ENCODE results near the gene OPCML. TPM values are rescaled to one million over a fixed set of nuclear protein-coding genes. Genes with fewer than 3 reads are reported as not detected.

Gene OPCML
- total RNA-seq, 1 experiment from 2014 or later = not detected

DNA sequence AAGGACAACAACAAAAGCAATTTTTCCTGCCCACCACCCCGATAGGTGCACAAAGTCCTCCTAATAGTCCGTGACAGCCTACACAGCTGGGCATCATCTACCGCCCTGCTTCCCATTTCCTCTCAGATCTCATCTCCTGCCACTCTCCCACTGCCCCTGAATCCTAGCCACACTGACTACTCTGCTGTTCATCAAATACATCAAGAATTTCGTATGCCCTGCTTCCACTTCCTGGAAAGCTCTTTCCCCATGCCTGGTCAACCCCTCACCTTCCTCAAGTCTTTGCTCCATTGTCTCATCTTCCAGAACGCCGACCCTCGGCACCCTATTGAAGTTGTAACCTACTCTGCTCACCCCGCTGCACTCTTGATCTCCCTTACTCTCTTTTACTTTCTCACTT, 320.1 kb downstream of the OPCML start:
- Histone ChIP-seq H3K9me3 (ENCODE audit: insufficient read depth, low read depth) (no peaks in the 10 kb centered on the region), H3K4me3 (no peak overlapping the region), H3K36me3 (ENCODE audit: low read depth) (no peaks in the 10 kb centered on the region), H3K27ac (no peak overlapping the region), H3K27me3 (ENCODE audit: insufficient read depth, low read depth) (peaks cover 53% of the 10 kb centered on the region), H3K79me2 (ENCODE audit: low read depth) (no peaks in the 10 kb centered on the region), H3K4me1 (replicated peaks; ENCODE audit: insufficient read depth) (no peaks in the 10 kb centered on the region), H3K4me2 (no peak overlapping the region), H2AFZ (no peak overlapping the region), H4K20me1 (ENCODE audit: insufficient read depth) (no peaks in the 10 kb centered on the region), H3F3A (ENCODE audit: insufficient read depth, low read depth) (no peaks in the 10 kb centered on the region), H3K9me2 (ENCODE audit: insufficient read depth) (no peaks in the 10 kb centered on the region)
- ChIA-PET POLR2A (ENCODE audit: unreplicated experiment) (no interaction called here), CTCF (no interaction called here)
- no peak for TF ChIP-seq EZH2 (IDR thresholded peaks at IDR 0.05; ENCODE audit: low read depth)
- TF ChIP-seq, protein P1, sequence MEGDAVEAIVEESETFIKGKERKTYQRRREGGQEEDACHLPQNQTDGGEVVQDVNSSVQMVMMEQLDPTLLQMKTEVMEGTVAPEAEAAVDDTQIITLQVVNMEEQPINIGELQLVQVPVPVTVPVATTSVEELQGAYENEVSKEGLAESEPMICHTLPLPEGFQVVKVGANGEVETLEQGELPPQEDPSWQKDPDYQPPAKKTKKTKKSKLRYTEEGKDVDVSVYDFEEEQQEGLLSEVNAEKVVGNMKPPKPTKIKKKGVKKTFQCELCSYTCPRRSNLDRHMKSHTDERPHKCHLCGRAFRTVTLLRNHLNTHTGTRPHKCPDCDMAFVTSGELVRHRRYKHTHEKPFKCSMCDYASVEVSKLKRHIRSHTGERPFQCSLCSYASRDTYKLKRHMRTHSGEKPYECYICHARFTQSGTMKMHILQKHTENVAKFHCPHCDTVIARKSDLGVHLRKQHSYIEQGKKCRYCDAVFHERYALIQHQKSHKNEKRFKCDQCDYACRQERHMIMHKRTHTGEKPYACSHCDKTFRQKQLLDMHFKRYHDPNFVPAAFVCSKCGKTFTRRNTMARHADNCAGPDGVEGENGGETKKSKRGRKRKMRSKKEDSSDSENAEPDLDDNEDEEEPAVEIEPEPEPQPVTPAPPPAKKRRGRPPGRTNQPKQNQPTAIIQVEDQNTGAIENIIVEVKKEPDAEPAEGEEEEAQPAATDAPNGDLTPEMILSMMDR (conservative IDR thresholded peaks at IDR 0.05) = no peak
- intact Hi-C loops (cut with micrococcal nuclease; ENCODE audit: unreplicated experiment) = no loop called here
- no peak for DNase-seq
- BruUV-seq (replicated peaks) = no TSS peak

DNA sequence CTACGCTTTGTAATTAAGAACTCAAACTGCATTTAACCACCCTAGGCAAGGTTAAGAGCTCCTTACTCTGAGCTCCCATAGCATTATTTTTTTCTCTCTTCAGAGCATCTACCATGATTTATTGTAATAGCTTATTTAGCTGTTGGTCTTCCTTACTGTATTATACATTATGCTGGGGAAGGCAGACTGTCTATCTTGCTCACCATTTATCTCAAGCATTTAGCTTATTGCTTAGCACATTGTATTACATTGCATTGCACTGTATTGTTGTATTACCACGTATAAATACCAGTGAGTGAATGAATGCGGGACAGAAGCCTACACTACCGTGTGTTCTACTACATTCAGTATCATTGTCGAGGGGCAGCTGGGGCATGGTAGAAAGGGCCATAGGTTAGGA, 324.3 kb downstream of the OPCML start:
- ChIA-PET POLR2A (ENCODE audit: unreplicated experiment) (no interaction called here), CTCF (no interaction called here)
- Histone ChIP-seq H4K20me1 (ENCODE audit: insufficient read depth) (no peaks in the 10 kb centered on the region), H3K9me3 (ENCODE audit: insufficient read depth, low read depth) (no peaks in the 10 kb centered on the region), H3K4me3 (no peak overlapping the region), H3K4me2 (no peak overlapping the region), H3K79me2 (ENCODE audit: low read depth) (no peaks in the 10 kb centered on the region), H3K27me3 (ENCODE audit: insufficient read depth, low read depth) (peaks cover 42% of the 10 kb centered on the region), H2AFZ (no peak overlapping the region), H3K36me3 (ENCODE audit: low read depth) (no peaks in the 10 kb centered on the region), H3F3A (ENCODE audit: insufficient read depth, low read depth) (no peaks in the 10 kb centered on the region), H3K9me2 (ENCODE audit: insufficient read depth) (no peaks in the 10 kb centered on the region), H3K4me1 (replicated peaks; ENCODE audit: insufficient read depth) (no peaks in the 10 kb centered on the region), H3K27ac (no peak overlapping the region)
- no peak for DNase-seq
- no peak for TF ChIP-seq EZH2 (IDR thresholded peaks at IDR 0.05; ENCODE audit: low read depth)
- TF ChIP-seq, protein P1 (conservative IDR thresholded peaks at IDR 0.05) = no peak
- intact Hi-C loops (cut with micrococcal nuclease; ENCODE audit: unreplicated experiment) = no loop called here
- BruUV-seq (replicated peaks) = no TSS peak

DNA sequence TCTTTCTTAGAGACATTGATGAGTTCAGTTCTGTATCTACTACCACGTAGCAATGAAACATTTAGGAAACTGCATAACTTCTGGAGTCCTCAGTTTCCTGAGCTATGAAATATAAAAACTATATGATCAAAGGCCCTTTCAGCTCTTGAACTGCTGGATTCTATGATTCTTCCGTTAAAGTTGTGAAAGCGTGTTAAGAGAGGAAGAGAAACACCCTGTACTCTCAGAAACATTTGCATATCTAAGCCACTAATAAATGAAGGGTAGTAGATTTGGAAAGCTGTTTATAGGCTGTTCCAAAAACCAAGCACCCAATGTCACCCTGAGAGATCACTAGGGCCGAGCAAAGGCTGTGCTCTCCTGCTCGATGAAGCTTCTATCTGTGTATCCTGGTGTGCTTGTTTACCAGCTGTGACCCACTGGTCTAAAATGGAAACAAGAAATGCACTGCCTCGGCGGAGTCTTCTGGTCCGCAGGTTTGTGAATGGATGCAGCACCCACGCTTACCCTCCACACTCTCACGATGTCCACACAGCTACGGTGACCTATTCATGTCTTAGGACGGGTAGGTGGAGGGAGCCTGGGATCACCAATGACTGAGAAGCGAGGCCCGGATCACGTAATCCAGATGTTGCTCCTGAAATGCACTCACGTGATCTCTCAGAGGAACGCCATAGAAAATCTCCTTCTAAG, 325.8 kb downstream of the OPCML start:
- intact Hi-C loops (cut with micrococcal nuclease; ENCODE audit: unreplicated experiment) = no loop called here
- BruUV-seq (replicated peaks) = no TSS peak
- Histone ChIP-seq H4K20me1 (ENCODE audit: insufficient read depth) (no peaks in the 10 kb centered on the region), H3K27me3 (ENCODE audit: insufficient read depth, low read depth) (peaks cover 40% of the 10 kb centered on the region), H3K9me3 (ENCODE audit: insufficient read depth, low read depth) (no peaks in the 10 kb centered on the region), H3K27ac (no peak overlapping the region), H3K36me3 (ENCODE audit: low read depth) (no peaks in the 10 kb centered on the region), H3K4me1 (replicated peaks; ENCODE audit: insufficient read depth) (no peaks in the 10 kb centered on the region), H3K9me2 (ENCODE audit: insufficient read depth) (no peaks in the 10 kb centered on the region), H2AFZ (no peak overlapping the region), H3K4me3 (no peak overlapping the region), H3F3A (ENCODE audit: insufficient read depth, low read depth) (no peaks in the 10 kb centered on the region), H3K79me2 (ENCODE audit: low read depth) (no peaks in the 10 kb centered on the region), H3K4me2 (no peak overlapping the region)
- no peak for TF ChIP-seq EZH2 (IDR thresholded peaks at IDR 0.05; ENCODE audit: low read depth)
- TF ChIP-seq, protein P1 (conservative IDR thresholded peaks at IDR 0.05) = no peak
- no peak for DNase-seq
- CTCF ChIA-PET = no interaction called here
- POLR2A ChIA-PET (ENCODE audit: unreplicated experiment) = no interaction called here

Measured in PC-9 (cell line).